Effector memory CD4-positive, alpha-beta T cell (primary cell): Measurements from ENCODE around the gene TDP2.

ENCODE experiments used
- DNase-seq, 3 donors: peaks; one replicate each; pipeline ENCODE4 v3.0.0-alpha.2; 2020
- H3K27ac ChIP-seq: 2 replicates; pipeline ENCODE4 v1.7.0; 2013; ENCODE audit warnings: mild to moderate bottlenecking, low read length, moderate library complexity; ENCODE audit not compliant: insufficient read depth, poor library complexity, severe bottlenecking
- H3K27me3 ChIP-seq: replicated peaks from 2 replicates; pipeline ENCODE4 v1.7.0; 2013; ENCODE audit warnings: mild to moderate bottlenecking, low read length; ENCODE audit not compliant: insufficient read depth, control insufficient read depth, poor library complexity, severe bottlenecking
- H3K36me3 ChIP-seq: 2 replicates; pipeline ENCODE4 v1.7.0; 2013; ENCODE audit warnings: mild to moderate bottlenecking, low read length, moderate library complexity; ENCODE audit not compliant: control insufficient read depth, insufficient read depth
- H3K4me1 ChIP-seq: 2 replicates; pipeline ENCODE4 v1.7.0; 2013; ENCODE audit warnings: low read length, mild to moderate bottlenecking; ENCODE audit not compliant: control insufficient read depth, insufficient read depth, poor library complexity, severe bottlenecking
- H3K4me3 ChIP-seq: 2 replicates; pipeline ENCODE4 v1.7.0; 2013; ENCODE audit warnings: low read length, low read depth, mild to moderate bottlenecking; ENCODE audit not compliant: insufficient read depth, poor library complexity, severe bottlenecking
- H3K9me3 ChIP-seq: 2 replicates; pipeline ENCODE4 v1.7.0; 2013; ENCODE audit warnings: mild to moderate bottlenecking, low read length, moderate library complexity; ENCODE audit not compliant: control insufficient read depth

TDP2 gene

DNA sequence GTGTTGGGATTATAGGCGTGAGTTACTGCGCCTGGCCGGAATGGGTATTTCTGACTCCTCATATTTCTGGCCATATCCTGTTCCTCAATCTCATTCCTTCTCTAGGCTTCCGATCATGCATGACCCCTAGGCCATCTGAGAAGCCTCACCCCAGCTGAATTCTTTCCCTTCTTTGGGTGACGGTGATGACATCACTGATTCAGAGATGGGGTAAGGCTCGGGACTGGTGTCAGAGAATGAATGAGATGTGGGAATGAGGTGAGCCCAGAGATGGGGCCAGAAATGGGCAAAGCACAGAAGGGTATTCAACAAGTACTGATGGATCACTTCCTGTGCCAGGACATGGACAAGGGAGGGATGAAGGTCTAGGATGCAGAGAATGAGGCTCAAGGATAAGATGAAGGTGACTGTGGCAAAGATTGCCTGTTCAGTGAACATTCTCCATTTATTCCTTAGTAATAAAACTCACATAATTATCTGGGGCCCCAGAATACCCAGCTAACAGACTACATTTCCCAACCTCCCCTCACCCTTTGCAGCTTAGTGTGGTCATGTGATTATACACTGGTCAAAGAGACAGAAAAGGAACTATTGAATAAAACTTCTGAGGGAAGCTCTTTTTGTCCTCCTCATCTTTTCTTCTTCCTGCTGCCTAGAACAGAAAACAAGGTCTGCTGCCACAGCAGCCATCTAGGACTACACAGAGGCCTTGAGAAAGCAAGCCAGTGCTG, 60.3 kb downstream of the TDP2 start:
- DNase-seq, result no peak
- Histone ChIP-seq H3K4me3 (no peak overlapping the region), H3K27ac (no peak overlapping the region), H3K9me3 (no peaks in the 10 kb centered on the region), H3K36me3 (no peaks in the 10 kb centered on the region), H3K27me3 (no peaks in the 10 kb centered on the region), H3K4me1 (no peaks in the 10 kb centered on the region)

DNA sequence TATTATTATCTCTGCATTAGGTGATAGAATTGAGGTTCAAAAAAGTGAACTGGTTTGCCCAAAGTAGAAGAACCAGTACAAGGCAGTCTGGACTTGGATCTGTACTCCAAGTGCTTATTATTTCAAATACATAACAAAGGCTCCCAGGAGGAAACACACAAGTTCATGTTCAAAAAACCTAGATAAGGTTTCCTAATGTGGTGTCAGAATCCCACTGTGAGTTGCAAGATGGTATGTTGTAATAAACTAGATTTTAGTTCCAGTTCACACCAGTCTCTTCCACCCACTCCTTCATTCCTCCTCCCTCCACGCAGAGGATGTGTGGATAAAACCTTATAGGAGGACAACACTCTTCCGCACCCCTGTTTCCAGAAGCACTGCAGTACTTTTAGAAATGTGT, 63.5 kb downstream of the TDP2 start:
- Histone ChIP-seq H3K9me3 (no peaks in the 10 kb centered on the region), H3K27me3 (no peaks in the 10 kb centered on the region), H3K36me3 (no peaks in the 10 kb centered on the region), H3K4me1 (no peaks in the 10 kb centered on the region), H3K27ac (no peak overlapping the region), H3K4me3 (no peak overlapping the region)
- no peak for DNase-seq

DNA sequence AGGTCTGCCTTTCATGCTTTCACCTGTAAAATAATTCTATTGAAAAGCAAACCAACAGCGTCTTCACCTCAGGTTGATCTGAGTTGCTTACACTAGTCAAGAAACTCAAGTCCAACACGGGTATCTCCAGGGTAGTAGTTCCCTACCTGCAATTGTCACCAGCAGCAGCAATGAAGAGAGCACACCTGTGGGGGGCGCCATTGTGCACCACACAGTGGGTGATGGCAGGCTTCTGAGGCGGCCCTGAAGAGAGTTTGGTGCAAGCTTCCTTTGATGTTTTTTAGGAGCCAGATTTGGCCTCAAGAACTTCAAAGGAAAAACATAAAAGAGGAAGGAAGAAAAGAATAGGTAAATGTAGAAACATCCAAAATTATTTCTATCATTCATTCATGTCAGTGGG, 65.8 kb downstream of the TDP2 start:
- Histone ChIP-seq H3K4me3 (no peak overlapping the region), H3K4me1 (no peaks in the 10 kb centered on the region), H3K36me3 (no peaks in the 10 kb centered on the region), H3K27ac (no peak overlapping the region), H3K9me3 (no peaks in the 10 kb centered on the region), H3K27me3 (no peaks in the 10 kb centered on the region)
- DNase-seq, result no peak
